ENCODE results near the gene THBS2.

Gene THBS2

GRCh38 chr6:169177516-169178166, 76.0 kb downstream of the THBS2 start:
- DNase-seq, result no peak

GRCh38 chr6:169176361-169176991, 77.2 kb downstream of the THBS2 start:
- DNase-seq, result no peak

DNA sequence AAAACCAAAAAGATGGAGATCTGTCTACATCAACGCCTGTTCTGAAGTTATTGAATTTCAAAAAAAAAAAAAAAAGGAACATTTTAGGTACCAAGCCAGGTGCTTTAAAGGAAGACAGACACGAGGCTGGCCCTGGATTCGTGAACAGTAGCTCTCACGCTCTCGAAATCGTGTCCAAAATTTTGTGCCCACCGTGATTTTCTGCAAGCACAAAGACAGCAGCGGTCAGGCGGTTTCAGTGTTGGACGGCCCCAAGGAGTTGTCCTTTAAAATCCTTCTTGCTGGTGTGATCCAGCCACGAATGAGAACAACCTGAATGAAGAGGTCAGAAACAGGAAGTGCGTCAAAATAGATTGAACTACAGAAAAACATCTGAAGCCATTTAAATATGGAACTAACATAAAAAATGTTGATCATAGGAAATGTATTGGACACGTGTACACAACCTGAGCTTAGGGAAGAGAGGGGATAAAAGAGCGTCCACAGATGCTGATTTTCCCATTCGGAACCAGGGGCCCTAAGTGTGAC, 78.2 kb downstream of the THBS2 start:
- DNase-seq, result no peak

- DNase-seq, result no peak
These were observed 78.9 kb downstream of the THBS2 start for GRCh38 chr6:169174516-169175359.

GRCh38 chr6:169173532-169174268, 79.9 kb downstream of the THBS2 start:
- no peak for DNase-seq

GRCh38 chr6:169172946-169173345, 80.7 kb downstream of the THBS2 start:
- DNase-seq, result no peak

DNA sequence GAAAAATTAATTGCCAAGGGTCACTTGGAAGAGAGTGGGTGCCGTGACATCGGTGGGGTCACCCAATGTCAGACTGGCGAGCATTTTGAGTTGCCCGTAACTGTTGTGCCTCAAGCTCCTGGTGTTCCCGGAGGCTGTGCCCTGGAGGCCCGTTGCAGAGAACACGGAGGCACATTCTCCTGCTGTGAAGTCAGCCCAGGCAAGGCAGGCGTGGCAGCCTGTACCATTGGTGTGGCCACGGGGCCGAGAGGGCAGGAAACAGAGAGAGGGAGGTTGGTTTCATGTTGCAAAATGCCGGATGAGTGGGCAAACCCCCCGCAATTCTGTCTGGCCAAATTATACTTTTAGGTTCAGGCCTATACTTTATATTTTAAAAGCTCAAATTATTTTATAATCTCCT, 81.2 kb downstream of the THBS2 start:
- no peak for DNase-seq

GRCh38 chr6:169171951-169172350, 81.7 kb downstream of the THBS2 start:
- DNase-seq, result no peak

GRCh38 chr6:169171016-169171415, 82.6 kb downstream of the THBS2 start:
- no peak for DNase-seq

DNA sequence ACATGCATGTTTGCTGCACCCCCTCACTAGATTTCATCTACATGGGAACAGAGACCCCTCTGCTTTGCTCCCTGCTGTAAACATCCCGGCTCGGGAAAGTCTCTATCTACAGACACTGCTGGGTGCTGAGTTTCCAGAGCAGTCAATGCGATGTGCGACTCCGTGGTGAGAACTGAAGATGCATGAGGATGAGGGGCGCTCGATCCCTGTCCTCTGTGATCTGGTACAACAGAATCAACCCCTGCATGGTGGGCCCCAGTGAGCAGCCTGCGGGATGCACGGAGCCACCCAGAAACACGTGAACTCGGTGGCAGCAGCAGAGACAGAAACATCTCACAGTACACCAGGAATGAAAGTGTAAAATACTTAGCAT, 83.1 kb downstream of the THBS2 start:
- no peak for DNase-seq

DNA sequence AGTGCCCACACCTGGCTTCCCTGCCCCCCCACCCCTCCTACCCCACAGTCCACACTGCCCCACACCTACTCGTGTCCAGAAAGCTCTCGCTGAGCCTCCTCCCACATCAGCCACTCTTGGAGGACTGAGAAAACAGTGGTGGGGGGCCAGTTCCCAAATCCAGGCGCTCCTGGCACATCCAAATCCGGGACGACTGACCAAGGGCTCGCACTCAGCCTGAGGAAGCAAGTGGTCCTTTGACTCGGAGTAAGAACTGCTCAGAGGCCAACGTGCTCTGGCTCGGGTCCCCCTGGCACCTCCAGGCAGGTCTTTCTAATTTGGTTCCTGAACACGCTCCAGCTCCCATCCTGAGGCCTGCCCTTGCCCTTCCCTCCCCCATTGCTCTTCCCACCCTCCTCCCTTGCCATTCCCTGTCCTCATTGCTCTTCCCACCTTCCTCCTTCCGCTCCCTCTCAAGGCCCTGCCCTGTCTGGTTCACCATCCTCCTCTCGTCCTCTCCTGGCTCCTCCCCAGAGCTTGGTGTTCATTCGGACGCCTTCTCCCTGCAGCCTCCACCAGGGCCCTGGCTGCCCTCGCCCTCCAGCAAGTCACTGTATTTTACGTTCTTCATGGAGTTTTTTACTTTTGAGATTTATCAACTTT, 83.6 kb downstream of the THBS2 start:
- DNase-seq, result no peak

GRCh38 chr6:169169375-169169774, 84.3 kb downstream of the THBS2 start:
- DNase-seq, result no peak

DNA sequence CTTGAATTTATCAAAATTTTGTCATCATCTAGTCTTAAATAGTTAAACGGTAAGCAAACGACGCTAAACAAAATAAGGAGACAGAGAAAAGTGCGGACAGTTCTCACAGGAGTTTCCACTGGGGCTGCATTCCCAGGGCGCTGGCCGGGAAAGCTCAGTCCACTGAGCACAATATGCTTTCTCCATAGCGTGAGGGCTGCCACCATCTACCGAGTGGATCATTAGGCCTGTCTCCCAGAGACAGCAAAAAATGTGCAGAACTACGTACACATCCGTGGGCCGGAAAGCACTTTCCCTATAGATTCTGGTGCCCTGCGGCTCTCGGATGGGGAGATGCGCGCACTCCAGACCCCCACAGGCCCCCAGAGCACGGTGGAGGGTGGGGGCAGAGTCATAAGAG, 84.9 kb downstream of the THBS2 start:
- no peak for DNase-seq

- no peak for DNase-seq
These were observed 85.4 kb downstream of the THBS2 start for GRCh38 chr6:169168302-169168630.

GRCh38 chr6:169167581-169168301, 85.9 kb downstream of the THBS2 start:
- no peak for DNase-seq

GRCh38 chr6:169166896-169167580, 86.6 kb downstream of the THBS2 start:
- no peak for DNase-seq

Measured in NCI-H1417 (cell line).